Measurements from ENCODE around the gene ZNF143. TPM values are rescaled to one million over a fixed set of nuclear protein-coding genes. Genes with fewer than 3 reads are reported as not detected.

Gene ZNF143
- total and polyA plus RNA-seq, 2 of the 13 experiments (the other 11 are each of a cell fraction or from before 2014, with no cell fraction given) = 22.4 to 35.6 TPM

- TF ChIP-seq HNF1A (IDR thresholded peaks at IDR 0.05; ENCODE audit: low read depth) (no peak), HNF1A (CRISPR knock-in tag; IDR thresholded peaks at IDR 0.05; ENCODE audit: borderline replicate concordance) (no peak), FOXA1 (IDR thresholded peaks at IDR 0.05) (no peak), FOXA1 (CRISPR knock-in tag; IDR thresholded peaks at IDR 0.05) (no peak), CCDC6 (CRISPR knock-in tag; IDR thresholded peaks at IDR 0.05) (no peak), ZSCAN21 (CRISPR knock-in tag; IDR thresholded peaks at IDR 0.05; ENCODE audit: borderline replicate concordance) (peak; percentile 64; the same call in 1 of the 2 replicates), ZNF256 (CRISPR knock-in tag; conservative IDR thresholded peaks at IDR 0.05) (no peak), KDM5B (CRISPR knock-in tag; IDR thresholded peaks at IDR 0.05; ENCODE audit: borderline replicate concordance) (peak; percentile 56; the same call in 1 of the 2 replicates), ZNF512B (CRISPR knock-in tag; IDR thresholded peaks at IDR 0.05; ENCODE audit: borderline replicate concordance) (no peak), ZNF569 (CRISPR knock-in tag; IDR thresholded peaks at IDR 0.05; ENCODE audit: borderline replicate concordance) (0 out of 2 replicates have a peak, but pooled peaks have one; percentile 25), ZNF281 (CRISPR knock-in tag; IDR thresholded peaks at IDR 0.05; ENCODE audit: borderline replicate concordance) (no peak), ADNP (CRISPR knock-in tag; IDR thresholded peaks at IDR 0.05) (no peak), ARID4A (CRISPR knock-in tag; IDR thresholded peaks at IDR 0.05; ENCODE audit: borderline replicate concordance) (peak; percentile 43), ZFP37 (CRISPR knock-in tag; IDR thresholded peaks at IDR 0.05; ENCODE audit: borderline replicate concordance) (no peak)
Measured at GRCh38 chr11:9461063-9461759, 399 bp downstream of the ZNF143 start (continued).
